Lung (tissue), 12 donors: ENCODE measurements around the gene PRMT7. TPM values are rescaled to one million over a fixed set of nuclear protein-coding genes. Genes with fewer than 3 reads are reported as not detected.

Experiments
- ATAC-seq: fragments of 200-7000 bp; cut with Tn5 transposase; one replicate; pipeline ENCODE4 v1.9.1; 2020; ENCODE audit warnings: moderate number of reproducible peaks; ENCODE audit not compliant: insufficient read depth, low FRiP score
- DNase-seq, 3 donors: peaks; one replicate each; pipeline ENCODE4 v3.0.0-alpha.2; 2013 to 2017
- H3K27ac ChIP-seq, 2 donors: one replicate each; pipeline ENCODE4 v1.5.1; 2013; ENCODE audit warnings: mild to moderate bottlenecking in 2 of 2, moderate library complexity in 2 of 2, control low read depth in 1 of 2, inconsistent platforms in 1 of 2, low read depth in 1 of 2, low read length in 1 of 2
- H3K27me3 ChIP-seq, 3 donors: one replicate each; pipeline ENCODE4 v1.5.1; 2013; ENCODE audit warnings: low read length in 2 of 3; ENCODE audit not compliant: control insufficient read depth in 3 of 3, insufficient read depth in 3 of 3
- H3K36me3 ChIP-seq, 4 donors: one replicate each; pipeline ENCODE4 v1.5.1; 2013; ENCODE audit warnings: low read length in 4 of 4, mild to moderate bottlenecking in 1 of 4, moderate library complexity in 1 of 4; ENCODE audit not compliant: control insufficient read depth in 4 of 4, insufficient read depth in 4 of 4
- H3K4me1 ChIP-seq, 5 donors: one replicate each; pipeline ENCODE4 v1.5.1; 2013; ENCODE audit warnings: low read length in 5 of 5, mild to moderate bottlenecking in 2 of 5, moderate library complexity in 1 of 5; ENCODE audit not compliant: control insufficient read depth in 5 of 5, insufficient read depth in 5 of 5
- H3K4me3 ChIP-seq: one replicate; pipeline ENCODE4 v1.5.1; 2013; ENCODE audit warnings: mild to moderate bottlenecking, control low read depth, moderate library complexity
- H3K9ac ChIP-seq, 2 donors: one replicate each; pipeline ENCODE4 v1.5.1; 2013; ENCODE audit warnings: low read length in 2 of 2, control low read depth in 1 of 2; ENCODE audit not compliant: insufficient read depth in 1 of 2
- H3K9me3 ChIP-seq, 4 donors: one replicate each; pipeline ENCODE4 v1.5.1; 2013; ENCODE audit warnings: low read length in 3 of 4, mild to moderate bottlenecking in 1 of 4, moderate library complexity in 1 of 4; ENCODE audit not compliant: control insufficient read depth in 4 of 4, insufficient read depth in 3 of 4
- WGBS, 2 donors: extraction: QIAGEN DNeasy Blood & Tissue Kit; methylation state at CpG; one replicate each; pipeline ENCODE4 v1.1.7; 2013; 5-methylcytosine and 5-hydroxymethylcytosine counted together
- polyA plus RNA-seq, 2 donors: library from polyadenylated mRNA; stranded (reverse); fragments of 200-250 nt; gene quantifications; one replicate each; pipeline ENCODE4 v1.2.1, GENCODE V29; 2013
- total RNA-seq, 2 donors: library from RNA; depleted of rRNA in 1 of 2; stranded (reverse); fragments of >200 nt in 1 of 2; gene quantifications; one replicate each; pipeline ENCODE4 v1.2.1, GENCODE V29; 2014 to 2021
- TF ChIP-seq, protein P1 (sequence below): IDR thresholded peaks from 2 replicates; pipeline ENCODE4 v1.5.1; 2012; ENCODE audit warnings: mild to moderate bottlenecking; ENCODE audit errors: control extremely low read depth, extremely low read depth
- donor health status: control.
- donor health status: control.
- donor health status: Bipolar disorder and iron deficiency.
- donor health status: healthy.
- donor health status: DM: yes; HTN: yes; CAD: no.

PRMT7 gene
- total and polyA plus RNA-seq, 4 donors = 20.3 to 55.5 (median 38.4) TPM

DNA sequence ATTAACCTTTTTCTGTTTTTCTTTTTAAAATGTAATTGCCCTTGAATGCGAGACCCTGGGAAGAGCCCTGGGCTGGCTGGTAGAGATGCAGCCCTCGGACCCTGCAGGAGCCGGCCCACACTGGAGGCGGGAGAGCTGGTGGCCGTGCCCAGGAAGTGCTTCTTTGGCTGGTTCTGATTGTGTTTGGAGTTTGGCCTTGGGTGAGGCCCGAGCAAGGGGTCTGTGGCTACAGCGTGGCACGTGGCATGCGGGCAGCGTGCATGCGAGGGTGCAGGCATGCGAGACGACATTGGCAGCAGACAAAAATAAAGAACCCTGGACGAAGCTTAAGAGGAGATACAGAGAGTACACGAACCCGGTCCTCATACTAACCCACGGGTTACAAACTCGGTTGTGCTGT, 49.7 kb downstream of the PRMT7 start:
- ATAC-seq (no peak), DNase-seq (no peak)
- TF ChIP-seq, protein P1, sequence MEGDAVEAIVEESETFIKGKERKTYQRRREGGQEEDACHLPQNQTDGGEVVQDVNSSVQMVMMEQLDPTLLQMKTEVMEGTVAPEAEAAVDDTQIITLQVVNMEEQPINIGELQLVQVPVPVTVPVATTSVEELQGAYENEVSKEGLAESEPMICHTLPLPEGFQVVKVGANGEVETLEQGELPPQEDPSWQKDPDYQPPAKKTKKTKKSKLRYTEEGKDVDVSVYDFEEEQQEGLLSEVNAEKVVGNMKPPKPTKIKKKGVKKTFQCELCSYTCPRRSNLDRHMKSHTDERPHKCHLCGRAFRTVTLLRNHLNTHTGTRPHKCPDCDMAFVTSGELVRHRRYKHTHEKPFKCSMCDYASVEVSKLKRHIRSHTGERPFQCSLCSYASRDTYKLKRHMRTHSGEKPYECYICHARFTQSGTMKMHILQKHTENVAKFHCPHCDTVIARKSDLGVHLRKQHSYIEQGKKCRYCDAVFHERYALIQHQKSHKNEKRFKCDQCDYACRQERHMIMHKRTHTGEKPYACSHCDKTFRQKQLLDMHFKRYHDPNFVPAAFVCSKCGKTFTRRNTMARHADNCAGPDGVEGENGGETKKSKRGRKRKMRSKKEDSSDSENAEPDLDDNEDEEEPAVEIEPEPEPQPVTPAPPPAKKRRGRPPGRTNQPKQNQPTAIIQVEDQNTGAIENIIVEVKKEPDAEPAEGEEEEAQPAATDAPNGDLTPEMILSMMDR = no peak
- Histone ChIP-seq H3K4me1 (peaks cover 0 to 19% (median 2%) of the 10 kb centered on the region in 5 donors), H3K9ac (no peak overlapping the region), H3K27ac (no peak overlapping the region), H3K27me3 (no peaks in the 10 kb centered on the region), H3K9me3 (no peaks in the 10 kb centered on the region), H3K4me3 (no peak overlapping the region), H3K36me3 (peaks cover 0 to 44% (median 12%) of the 10 kb centered on the region in 4 donors)
- 91% methylated on average over 18 of the region's 18 CpGs for WGBS, 2 donors

DNA sequence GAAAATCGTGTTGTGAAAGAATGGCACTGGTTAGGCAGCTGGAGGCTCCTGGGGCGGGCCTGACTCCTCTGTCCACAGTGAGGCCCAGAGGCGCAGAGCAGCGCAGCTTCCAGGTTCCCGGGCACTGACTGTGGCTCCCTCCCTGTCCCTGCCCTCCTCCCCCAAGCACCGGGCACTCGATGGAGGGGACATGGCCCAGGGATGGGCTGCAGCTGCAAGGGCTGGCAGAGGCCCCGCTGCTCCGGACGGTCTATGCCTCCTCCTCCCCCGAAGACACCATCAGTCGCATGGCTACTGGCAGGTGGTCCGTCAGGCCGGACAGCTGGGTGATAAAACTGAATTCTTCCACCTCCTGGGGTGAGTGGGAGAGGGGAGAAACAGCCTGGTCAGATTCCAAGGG, 50.1 kb downstream of the PRMT7 start:
- Histone ChIP-seq H3K27me3 (no peaks in the 10 kb centered on the region), H3K9me3 (no peaks in the 10 kb centered on the region), H3K36me3 (peaks cover 0 to 40% (median 10%) of the 10 kb centered on the region in 4 donors), H3K9ac (no peak overlapping the region), H3K4me1 (peaks cover 0 to 19% (median 2%) of the 10 kb centered on the region in 5 donors), H3K27ac (no peak overlapping the region), H3K4me3 (no peak overlapping the region)
- WGBS, 2 donors = 83 to 84% methylated on average over 12 to 14 of the region's 14 CpGs
- no peak for ATAC-seq
- TF ChIP-seq, protein P1 = no peak
- DNase-seq = no peak

DNA sequence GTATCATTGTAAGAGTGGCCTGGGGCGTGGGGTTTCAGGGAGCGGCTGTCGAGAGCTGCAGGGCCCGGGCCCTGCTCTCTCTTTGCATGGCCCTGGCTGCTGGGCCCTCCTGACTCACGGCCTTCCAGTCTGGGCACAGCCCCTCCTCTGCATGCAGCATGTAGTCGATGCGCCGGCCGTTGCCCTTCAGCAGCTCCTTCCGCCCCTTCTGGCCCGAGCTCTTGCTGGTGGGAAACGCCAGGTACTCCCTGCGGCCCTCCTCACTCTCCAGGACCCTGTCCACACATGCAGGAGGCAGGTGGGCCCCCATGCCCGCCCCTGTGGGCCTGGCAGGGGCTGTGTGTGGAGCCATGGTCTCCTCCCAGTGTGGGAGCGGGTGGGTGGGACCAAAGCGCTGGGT, 50.7 kb downstream of the PRMT7 start:
- H3K36me3 ChIP-seq = peaks cover 0 to 35% (median 8%) of the 10 kb centered on the region in 4 donors
- no peaks in the 10 kb centered on the region for H3K9me3 ChIP-seq
- no peaks in the 10 kb centered on the region for H3K27me3 ChIP-seq
- WGBS, 2 donors = 81 to 87% methylated on average over 15 to 16 of the region's 16 CpGs
- H3K4me1 ChIP-seq = peaks cover 0 to 19% (median 2%) of the 10 kb centered on the region in 5 donors
- H3K27ac ChIP-seq = no peak overlapping the region
- H3K4me3 ChIP-seq = no peak overlapping the region
- TF ChIP-seq, protein P1 = no peak
- DNase-seq = no peak
- H3K9ac ChIP-seq = no peak overlapping the region
- ATAC-seq = no peak
